Activated CD4-positive, alpha-beta T cell treated with anti-CD3 and anti-CD28 coated beads, Interleukin-2, amount 50 U/mL, for 24 hours (primary cell): ENCODE results near the gene GYPC.
"Not testable (repeated sequence)": the region's sequence is repeated elsewhere in the genome, so short reads cannot be mapped to it uniquely, and the experiment has no call there.

Source experiments
- DNase-seq, 2 donors: peaks; one replicate each; pipeline ENCODE4 v3.0.0-alpha.2; 2020; ENCODE audit warnings: low read depth in 1 of 2, low spot score in 1 of 2

GYPC gene

GRCh38 chr2:126655500-126656430 lies at the start of gene GYPC:
Gene GYPC, plus strand, starts transcription at chr2:126656158. Its CDS starts 106 bp downstream, at chr2:126656264.
- DNase-seq, result peak in 1 of 2 donors; percentile 17

- no peak for DNase-seq
Measured at GRCh38 chr2:126614524-126615227, 41.3 kb upstream of the GYPC start.

- no peak for DNase-seq
Measured at GRCh38 chr2:126616606-126617069, 39.3 kb upstream of the GYPC start.

- DNase-seq, result no peak
Measured at GRCh38 chr2:126620302-126620701, 35.7 kb upstream of the GYPC start.

- no peak for DNase-seq
Measured at GRCh38 chr2:126623000-126623399, 33.0 kb upstream of the GYPC start.

GRCh38 chr2:126627643-126628042 lies 28.3 kb upstream of the GYPC start:
- DNase-seq, result no peak

- no peak for DNase-seq
Measured at GRCh38 chr2:126634273-126634861, 21.6 kb upstream of the GYPC start.

GRCh38 chr2:126635281-126635680 lies 20.7 kb upstream of the GYPC start:
- DNase-seq, result no peak

- no peak for DNase-seq
Measured at GRCh38 chr2:126635736-126636135, 20.2 kb upstream of the GYPC start.

GRCh38 chr2:126637386-126637785 lies 18.6 kb upstream of the GYPC start:
- DNase-seq, result no peak

GRCh38 chr2:126638746-126639145 lies 17.2 kb upstream of the GYPC start:
- no peak for DNase-seq

GRCh38 chr2:126639276-126639675 lies 16.7 kb upstream of the GYPC start:
- DNase-seq, result no peak

GRCh38 chr2:126641294-126641693 lies 14.7 kb upstream of the GYPC start:
- not testable (repeated sequence) for DNase-seq

GRCh38 chr2:126642031-126642430 lies 13.9 kb upstream of the GYPC start:
- DNase-seq, result no peak

GRCh38 chr2:126643431-126643830 lies 12.5 kb upstream of the GYPC start:
- DNase-seq, result no peak

- DNase-seq, result no peak
Measured at GRCh38 chr2:126643972-126644371, 12.0 kb upstream of the GYPC start.

- no peak for DNase-seq
Measured at GRCh38 chr2:126644630-126645191, 11.2 kb upstream of the GYPC start.

- no peak for DNase-seq
Measured at GRCh38 chr2:126645211-126645618, 10.7 kb upstream of the GYPC start.

- no peak for DNase-seq
Measured at GRCh38 chr2:126646026-126646425, 9.9 kb upstream of the GYPC start.

GRCh38 chr2:126647714-126648344 lies 8.1 kb upstream of the GYPC start:
- not testable (repeated sequence) for DNase-seq

- DNase-seq, result not testable (repeated sequence)
Measured at GRCh38 chr2:126648345-126648786, 7.6 kb upstream of the GYPC start.
